Neural cell (in vitro differentiated cells): ENCODE measurements around the gene IGFBPL1. TPM values are rescaled to one million over a fixed set of nuclear protein-coding genes. Genes with fewer than 3 reads are reported as not detected.
A peak's percentile ranks its signal among the peaks of the same experiment; 100 is the strongest.

ENCODE experiments used
- H2AFZ ChIP-seq: fragments of 200-600, 300-800 bp; sonication (generic), shearing (Covaris generic); 2 replicates; pipeline ENCODE4 v1.6.0; 2014; ENCODE audit warnings: low read depth, mild to moderate bottlenecking, antibody characterized with exemption, low read length, moderate library complexity
- H3F3A ChIP-seq: fragments of 200-600 bp; shearing (Covaris generic); 2 replicates; pipeline ENCODE4 v1.6.1; 2016; ENCODE audit warnings: mild to moderate bottlenecking, moderate library complexity, mixed read lengths, antibody characterized with exemption, low read length; ENCODE audit not compliant: insufficient read depth, poor library complexity, severe bottlenecking
- H3K27ac ChIP-seq: fragments of 200-600, 300-800 bp; sonication (generic), shearing (Covaris generic); 2 replicates; pipeline ENCODE4 v1.5.1; 2014; ENCODE audit warnings: mild to moderate bottlenecking, low read length, moderate library complexity
- H3K27me3 ChIP-seq: fragments of 300-800, 200-600 bp; sonication (generic), shearing (Covaris generic); 2 replicates; pipeline ENCODE4 v1.6.0; 2014; ENCODE audit warnings: mild to moderate bottlenecking, low read depth, low read length, moderate library complexity; ENCODE audit not compliant: insufficient read depth
- H3K36me3 ChIP-seq: fragments of 300-800, 200-600 bp; sonication (generic), shearing (Covaris generic); 2 replicates; pipeline ENCODE4 v1.5.1; 2014; ENCODE audit warnings: mild to moderate bottlenecking, antibody characterized with exemption, low read length, moderate library complexity; ENCODE audit not compliant: insufficient read depth
- H3K4me2 ChIP-seq: fragments of 300-800, 200-600 bp; sonication (generic), shearing (Covaris generic); 2 replicates; pipeline ENCODE4 v1.6.0; 2014; ENCODE audit warnings: mild to moderate bottlenecking, low read length
- H3K4me3 ChIP-seq: fragments of 300-800, 200-600 bp; sonication (generic), shearing (Covaris generic); 2 replicates; pipeline ENCODE4 v1.5.1; 2014; ENCODE audit warnings: mild to moderate bottlenecking, low read length, moderate library complexity
- H3K79me2 ChIP-seq: fragments of 200-600 bp; shearing (Covaris generic); replicated peaks from 2 replicates; pipeline ENCODE4 v1.6.0; 2014; ENCODE audit warnings: mild to moderate bottlenecking, low read length, moderate library complexity; ENCODE audit not compliant: insufficient read depth
- H3K9ac ChIP-seq: fragments of 300-800, 200-600 bp; sonication (generic), shearing (Covaris generic); 2 replicates; pipeline ENCODE4 v1.6.1; 2016; ENCODE audit warnings: mild to moderate bottlenecking, low read length, mixed read lengths
- H3K9me2 ChIP-seq: fragments of 200-600 bp; shearing (Covaris generic); 2 replicates; pipeline ENCODE4 v1.6.1; 2016; ENCODE audit warnings: mild to moderate bottlenecking, low read length, mixed read lengths; ENCODE audit not compliant: insufficient read depth
- H3K9me3 ChIP-seq: fragments of 200-600, 300-800 bp; sonication (generic), shearing (Covaris generic); 2 replicates; pipeline ENCODE4 v1.6.1; 2016; ENCODE audit warnings: mild to moderate bottlenecking, mixed run types, low read length, moderate library complexity, mixed read lengths
- H4K20me1 ChIP-seq: fragments of 200-600 bp; shearing (Covaris generic); 2 replicates; pipeline ENCODE4 v1.6.1; 2016; ENCODE audit warnings: mild to moderate bottlenecking, mixed run types; ENCODE audit not compliant: insufficient read depth
- EP300 ChIP-seq: fragments of 450-650 bp; conservative IDR thresholded peaks from 2 replicates; pipeline ENCODE4 v1.6.1; 2014; ENCODE audit warnings: antibody characterized with exemption, mild to moderate bottlenecking, moderate library complexity; ENCODE audit not compliant: poor library complexity, severe bottlenecking
- EZH2 ChIP-seq: fragments of 200-600, 300-800 bp; shearing (Covaris generic), sonication (generic); IDR thresholded peaks from 2 replicates; pipeline ENCODE4 v1.6.1; 2014; ENCODE audit warnings: antibody characterized with exemption, low read length, borderline replicate concordance, mild to moderate bottlenecking; ENCODE audit not compliant: insufficient read depth, poor library complexity, severe bottlenecking
- MXI1 ChIP-seq: fragments of 450-650 bp; conservative IDR thresholded peaks from 2 replicates; pipeline ENCODE4 v1.6.1; 2014; ENCODE audit warnings: antibody characterized with exemption, mild to moderate bottlenecking; ENCODE audit not compliant: poor library complexity, severe bottlenecking
- POLR2AphosphoS5 ChIP-seq: IDR thresholded peaks from 2 replicates; pipeline ENCODE4 v1.6.1; 2012
- RAD21 ChIP-seq: fragments of 450-650 bp; conservative IDR thresholded peaks from 2 replicates; pipeline ENCODE4 v1.6.1; 2014; ENCODE audit warnings: antibody characterized with exemption, mild to moderate bottlenecking, moderate library complexity
- SMC3 ChIP-seq: fragments of 450-650 bp; conservative IDR thresholded peaks from 2 replicates; pipeline ENCODE4 v1.6.1; 2014; ENCODE audit warnings: antibody characterized with exemption, mild to moderate bottlenecking, moderate library complexity; ENCODE audit not compliant: poor library complexity
- TAF1 ChIP-seq: IDR thresholded peaks from 2 replicates; pipeline ENCODE4 v1.6.1; 2012; ENCODE audit warnings: low read depth
- polyA plus RNA-seq: library from polyadenylated mRNA; depleted of rRNA; stranded (reverse); fragments of >200 nt; gene quantifications from 2 replicates; pipeline ENCODE4 v1.2.3, GENCODE V29; 2014
- TF ChIP-seq, protein P1 (sequence below): IDR thresholded peaks from 2 replicates; pipeline ENCODE4 v1.6.1; 2012; ENCODE audit warnings: borderline replicate concordance
- TF ChIP-seq, protein P2 (sequence below): fragments of 450-650 bp; IDR thresholded peaks from 2 replicates; pipeline ENCODE4 v1.5.1; 2014; ENCODE audit warnings: antibody characterized with exemption, mild to moderate bottlenecking, moderate library complexity; ENCODE audit not compliant: poor library complexity, severe bottlenecking

IGFBPL1 gene
- polyA plus RNA-seq, 1 donor from 2014 or later = 372 TPM

DNA sequence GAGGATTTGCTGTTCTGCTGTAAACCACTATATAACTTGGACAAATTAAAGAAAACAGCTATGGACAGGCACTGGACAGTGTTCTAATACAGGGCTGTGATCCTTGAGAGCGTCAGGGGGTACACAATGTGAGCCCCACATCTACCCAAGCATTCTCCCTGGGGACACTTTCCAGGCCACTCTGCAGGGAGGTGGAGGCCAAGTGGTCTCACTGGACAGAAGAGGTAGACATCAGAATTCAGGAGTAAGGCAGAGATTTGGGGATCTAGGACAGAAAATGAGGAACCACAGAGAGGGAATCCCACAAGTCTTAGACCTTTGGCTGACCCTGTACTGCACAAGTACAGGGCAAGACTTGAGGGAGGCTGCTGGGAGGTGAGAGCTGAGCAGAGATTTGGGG lies 3.8 kb upstream of the IGFBPL1 start:
- no peaks in the 10 kb centered on the region for H4K20me1 ChIP-seq
- H3K4me3 ChIP-seq = no peak overlapping the region
- no peaks in the 10 kb centered on the region for H3K9me2 ChIP-seq
- TF ChIP-seq RAD21 (no peak), POLR2AphosphoS5 (no peak), SMC3 (no peak), EP300 (no peak), MXI1 (no peak), TAF1 (no peak), EZH2 (no peak)
- TF ChIP-seq, protein P1, sequence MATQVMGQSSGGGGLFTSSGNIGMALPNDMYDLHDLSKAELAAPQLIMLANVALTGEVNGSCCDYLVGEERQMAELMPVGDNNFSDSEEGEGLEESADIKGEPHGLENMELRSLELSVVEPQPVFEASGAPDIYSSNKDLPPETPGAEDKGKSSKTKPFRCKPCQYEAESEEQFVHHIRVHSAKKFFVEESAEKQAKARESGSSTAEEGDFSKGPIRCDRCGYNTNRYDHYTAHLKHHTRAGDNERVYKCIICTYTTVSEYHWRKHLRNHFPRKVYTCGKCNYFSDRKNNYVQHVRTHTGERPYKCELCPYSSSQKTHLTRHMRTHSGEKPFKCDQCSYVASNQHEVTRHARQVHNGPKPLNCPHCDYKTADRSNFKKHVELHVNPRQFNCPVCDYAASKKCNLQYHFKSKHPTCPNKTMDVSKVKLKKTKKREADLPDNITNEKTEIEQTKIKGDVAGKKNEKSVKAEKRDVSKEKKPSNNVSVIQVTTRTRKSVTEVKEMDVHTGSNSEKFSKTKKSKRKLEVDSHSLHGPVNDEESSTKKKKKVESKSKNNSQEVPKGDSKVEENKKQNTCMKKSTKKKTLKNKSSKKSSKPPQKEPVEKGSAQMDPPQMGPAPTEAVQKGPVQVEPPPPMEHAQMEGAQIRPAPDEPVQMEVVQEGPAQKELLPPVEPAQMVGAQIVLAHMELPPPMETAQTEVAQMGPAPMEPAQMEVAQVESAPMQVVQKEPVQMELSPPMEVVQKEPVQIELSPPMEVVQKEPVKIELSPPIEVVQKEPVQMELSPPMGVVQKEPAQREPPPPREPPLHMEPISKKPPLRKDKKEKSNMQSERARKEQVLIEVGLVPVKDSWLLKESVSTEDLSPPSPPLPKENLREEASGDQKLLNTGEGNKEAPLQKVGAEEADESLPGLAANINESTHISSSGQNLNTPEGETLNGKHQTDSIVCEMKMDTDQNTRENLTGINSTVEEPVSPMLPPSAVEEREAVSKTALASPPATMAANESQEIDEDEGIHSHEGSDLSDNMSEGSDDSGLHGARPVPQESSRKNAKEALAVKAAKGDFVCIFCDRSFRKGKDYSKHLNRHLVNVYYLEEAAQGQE = no peak
- TF ChIP-seq, protein P2, sequence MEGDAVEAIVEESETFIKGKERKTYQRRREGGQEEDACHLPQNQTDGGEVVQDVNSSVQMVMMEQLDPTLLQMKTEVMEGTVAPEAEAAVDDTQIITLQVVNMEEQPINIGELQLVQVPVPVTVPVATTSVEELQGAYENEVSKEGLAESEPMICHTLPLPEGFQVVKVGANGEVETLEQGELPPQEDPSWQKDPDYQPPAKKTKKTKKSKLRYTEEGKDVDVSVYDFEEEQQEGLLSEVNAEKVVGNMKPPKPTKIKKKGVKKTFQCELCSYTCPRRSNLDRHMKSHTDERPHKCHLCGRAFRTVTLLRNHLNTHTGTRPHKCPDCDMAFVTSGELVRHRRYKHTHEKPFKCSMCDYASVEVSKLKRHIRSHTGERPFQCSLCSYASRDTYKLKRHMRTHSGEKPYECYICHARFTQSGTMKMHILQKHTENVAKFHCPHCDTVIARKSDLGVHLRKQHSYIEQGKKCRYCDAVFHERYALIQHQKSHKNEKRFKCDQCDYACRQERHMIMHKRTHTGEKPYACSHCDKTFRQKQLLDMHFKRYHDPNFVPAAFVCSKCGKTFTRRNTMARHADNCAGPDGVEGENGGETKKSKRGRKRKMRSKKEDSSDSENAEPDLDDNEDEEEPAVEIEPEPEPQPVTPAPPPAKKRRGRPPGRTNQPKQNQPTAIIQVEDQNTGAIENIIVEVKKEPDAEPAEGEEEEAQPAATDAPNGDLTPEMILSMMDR = no peak
- H3K27me3 ChIP-seq = no peaks in the 10 kb centered on the region
- H3F3A ChIP-seq = no peaks in the 10 kb centered on the region
- no peak overlapping the region for H2AFZ ChIP-seq
- no peak overlapping the region for H3K4me2 ChIP-seq
- no peak overlapping the region for H3K27ac ChIP-seq
- no peaks in the 10 kb centered on the region for H3K36me3 ChIP-seq
- H3K79me2 ChIP-seq = peaks cover 33% of the 10 kb centered on the region
- H3K9me3 ChIP-seq = no peaks in the 10 kb centered on the region
- H3K9ac ChIP-seq = no peak overlapping the region

DNA sequence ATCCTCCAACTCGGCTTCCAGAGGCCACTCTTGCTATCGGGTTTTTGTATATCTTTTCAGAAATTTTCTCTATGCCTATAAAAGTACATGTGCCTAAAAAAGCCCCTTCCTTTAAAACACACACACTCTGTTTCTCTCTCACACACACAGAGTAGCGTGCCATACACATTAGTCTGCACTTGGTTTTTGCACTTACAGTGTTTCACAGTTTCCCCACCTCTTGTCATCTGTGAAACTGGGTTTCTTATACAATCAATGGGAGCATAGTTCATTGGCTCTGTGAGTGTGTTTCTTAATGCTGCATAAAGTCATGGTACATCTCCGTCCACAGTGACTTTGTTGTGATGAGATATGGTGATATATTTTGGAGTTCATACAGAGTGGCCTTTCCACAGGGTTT lies 664 bp upstream of the IGFBPL1 start:
- Histone ChIP-seq H3K36me3 (no peaks in the 10 kb centered on the region), H2AFZ (peak overlapping the region; percentile 24), H3K4me2 (peak overlapping the region; percentile 86), H3K9me3 (no peaks in the 10 kb centered on the region), H4K20me1 (no peaks in the 10 kb centered on the region), H3F3A (peaks cover 9% of the 10 kb centered on the region), H3K27ac (peak overlapping the region; percentile 77), H3K4me3 (peak overlapping the region; percentile 68), H3K9ac (peak overlapping the region; percentile 82), H3K9me2 (no peaks in the 10 kb centered on the region), H3K79me2 (peaks cover 43% of the 10 kb centered on the region), H3K27me3 (no peaks in the 10 kb centered on the region)
- no peak for TF ChIP-seq MXI1
- no peak for TF ChIP-seq EP300
- no peak for TF ChIP-seq POLR2AphosphoS5
- TF ChIP-seq RAD21 = no peak
- TF ChIP-seq, protein P2 = no peak
- no peak for TF ChIP-seq TAF1
- TF ChIP-seq SMC3 = no peak
- no peak for TF ChIP-seq EZH2
- TF ChIP-seq, protein P1 = no peak
